Rectal smooth muscle tissue (tissue), 1 donor: ENCODE results near the gene ATP13A5.

Experiments used
- H3K27ac ChIP-seq: one replicate; pipeline ENCODE4 v1.7.0; 2013; ENCODE audit warnings: low read depth, low read length, inconsistent platforms
- H3K27me3 ChIP-seq: one replicate; pipeline ENCODE4 v1.7.0; 2013; ENCODE audit warnings: low read length; ENCODE audit not compliant: control insufficient read depth, insufficient read depth
- H3K36me3 ChIP-seq: one replicate; pipeline ENCODE4 v1.7.0; 2013; ENCODE audit warnings: low read length; ENCODE audit not compliant: control insufficient read depth, insufficient read depth
- H3K4me1 ChIP-seq: one replicate; pipeline ENCODE4 v1.7.0; 2013; ENCODE audit warnings: low read length; ENCODE audit not compliant: control insufficient read depth, insufficient read depth
- H3K4me3 ChIP-seq: one replicate; pipeline ENCODE4 v1.7.0; 2013; ENCODE audit warnings: low read length
- H3K9ac ChIP-seq: one replicate; pipeline ENCODE4 v1.7.0; 2013; ENCODE audit warnings: low read length

ATP13A5 gene

GRCh38 chr3:193295985-193296384, 82.6 kb downstream of the ATP13A5 start:
- Histone ChIP-seq H3K4me3 (no peak overlapping the region), H3K9ac (no peak overlapping the region), H3K4me1 (no peaks in the 10 kb centered on the region), H3K36me3 (no peaks in the 10 kb centered on the region), H3K27ac (no peak overlapping the region), H3K27me3 (no peaks in the 10 kb centered on the region)

DNA sequence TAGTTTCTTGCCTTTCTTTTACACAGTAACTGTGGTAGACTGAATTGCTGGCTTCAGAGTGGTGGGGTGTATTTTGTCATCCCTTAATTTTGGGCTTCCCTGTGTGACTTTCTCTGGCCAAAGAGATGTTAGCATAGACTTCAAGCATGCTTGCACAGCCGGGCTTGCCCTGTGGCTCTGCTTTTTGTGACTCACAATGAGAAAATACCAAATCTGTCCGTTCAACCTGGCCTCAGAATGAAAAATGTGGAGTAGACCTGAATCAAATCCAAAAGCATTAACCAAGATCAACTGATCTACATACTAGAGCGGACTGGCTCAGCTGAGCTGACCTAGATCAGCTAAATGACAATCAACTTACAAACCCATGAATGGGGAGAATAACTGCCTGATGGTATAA, 86.2 kb downstream of the ATP13A5 start:
- H3K4me1 ChIP-seq: no peaks in the 10 kb centered on the region
- no peak overlapping the region for H3K4me3 ChIP-seq
- no peak overlapping the region for H3K9ac ChIP-seq
- H3K27ac ChIP-seq: no peak overlapping the region
- H3K27me3 ChIP-seq: no peaks in the 10 kb centered on the region
- H3K36me3 ChIP-seq: no peaks in the 10 kb centered on the region

GRCh38 chr3:193271101-193271840, 107.3 kb downstream of the ATP13A5 start:
- Histone ChIP-seq H3K4me1 (no peaks in the 10 kb centered on the region), H3K27me3 (no peaks in the 10 kb centered on the region), H3K4me3 (no peak overlapping the region), H3K9ac (no peak overlapping the region), H3K27ac (no peak overlapping the region), H3K36me3 (no peaks in the 10 kb centered on the region)

GRCh38 chr3:193270451-193270850, 108.1 kb downstream of the ATP13A5 start:
- H3K4me3 ChIP-seq: no peak overlapping the region
- no peaks in the 10 kb centered on the region for H3K4me1 ChIP-seq
- H3K9ac ChIP-seq: no peak overlapping the region
- no peaks in the 10 kb centered on the region for H3K36me3 ChIP-seq
- no peaks in the 10 kb centered on the region for H3K27me3 ChIP-seq
- no peak overlapping the region for H3K27ac ChIP-seq

DNA sequence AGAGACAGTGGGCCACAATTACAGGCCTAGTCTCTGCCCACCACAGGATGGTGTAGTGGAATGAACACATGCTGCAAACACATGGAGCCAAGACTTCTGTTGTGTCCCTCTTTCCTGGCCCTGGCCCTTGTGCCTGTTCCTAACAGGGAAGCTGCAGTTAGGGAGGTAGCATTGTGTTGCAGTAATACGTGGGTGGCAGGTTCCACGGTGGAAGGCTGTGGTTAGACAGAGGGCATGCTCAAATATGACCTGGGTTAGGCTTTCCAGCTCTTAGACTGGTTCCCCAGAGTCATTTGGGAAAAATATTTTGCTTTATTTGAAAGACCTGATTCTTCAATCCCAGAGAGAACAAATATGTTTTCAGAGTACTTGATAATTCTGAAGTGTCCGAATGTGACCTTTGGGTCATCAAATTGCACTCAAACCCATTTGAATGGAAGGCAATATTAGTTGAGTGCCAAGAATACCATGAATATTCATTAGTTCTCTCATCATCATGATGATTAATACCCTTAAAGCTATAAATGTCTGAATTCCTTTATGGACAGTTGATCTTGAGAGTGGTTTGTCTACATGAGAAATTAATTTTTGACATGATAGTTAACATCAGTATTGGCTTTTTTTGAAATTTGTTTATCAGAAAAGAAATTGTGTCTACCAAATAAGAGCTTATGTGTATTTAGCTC, 109.1 kb downstream of the ATP13A5 start:
- no peaks in the 10 kb centered on the region for H3K4me1 ChIP-seq
- H3K27me3 ChIP-seq: no peaks in the 10 kb centered on the region
- no peaks in the 10 kb centered on the region for H3K36me3 ChIP-seq
- no peak overlapping the region for H3K4me3 ChIP-seq
- no peak overlapping the region for H3K9ac ChIP-seq
- no peak overlapping the region for H3K27ac ChIP-seq

DNA sequence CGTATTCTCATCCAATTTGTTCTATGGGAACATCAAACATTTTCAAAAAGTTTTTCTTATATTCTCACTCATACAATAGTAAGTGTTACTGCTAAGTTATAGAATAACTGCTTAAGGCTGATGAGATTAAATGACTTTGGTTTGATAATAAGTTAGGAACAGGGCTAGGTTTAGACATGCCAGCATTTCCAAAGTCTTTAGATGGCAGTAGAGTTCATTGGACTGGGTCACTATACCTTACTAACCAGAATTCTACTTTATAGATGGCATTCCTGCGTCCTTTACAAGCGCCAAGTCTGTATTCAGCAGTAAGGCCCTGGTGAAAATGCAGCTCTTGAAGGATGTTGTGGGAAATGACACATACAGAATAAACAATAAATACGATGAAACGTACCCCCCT, 115.8 kb downstream of the ATP13A5 start:
- H3K9ac ChIP-seq: no peak overlapping the region
- H3K27ac ChIP-seq: no peak overlapping the region
- no peaks in the 10 kb centered on the region for H3K36me3 ChIP-seq
- no peaks in the 10 kb centered on the region for H3K27me3 ChIP-seq
- no peaks in the 10 kb centered on the region for H3K4me1 ChIP-seq
- no peak overlapping the region for H3K4me3 ChIP-seq

GRCh38 chr3:193261970-193262369, 116.6 kb downstream of the ATP13A5 start:
- Histone ChIP-seq H3K4me3 (no peak overlapping the region), H3K36me3 (no peaks in the 10 kb centered on the region), H3K4me1 (no peaks in the 10 kb centered on the region), H3K27me3 (no peaks in the 10 kb centered on the region), H3K27ac (no peak overlapping the region), H3K9ac (no peak overlapping the region)

- no peaks in the 10 kb centered on the region for H3K4me1 ChIP-seq
- H3K9ac ChIP-seq: no peak overlapping the region
- no peaks in the 10 kb centered on the region for H3K36me3 ChIP-seq
- H3K4me3 ChIP-seq: no peak overlapping the region
- no peak overlapping the region for H3K27ac ChIP-seq
- no peaks in the 10 kb centered on the region for H3K27me3 ChIP-seq
Observed at GRCh38 chr3:193253986-193254660, 124.4 kb downstream of the ATP13A5 start.

- Histone ChIP-seq H3K27ac (no peak overlapping the region), H3K4me3 (no peak overlapping the region), H3K27me3 (no peaks in the 10 kb centered on the region), H3K4me1 (no peaks in the 10 kb centered on the region), H3K36me3 (no peaks in the 10 kb centered on the region), H3K9ac (no peak overlapping the region)
Observed at GRCh38 chr3:193250492-193250891, 128.1 kb downstream of the ATP13A5 start.

DNA sequence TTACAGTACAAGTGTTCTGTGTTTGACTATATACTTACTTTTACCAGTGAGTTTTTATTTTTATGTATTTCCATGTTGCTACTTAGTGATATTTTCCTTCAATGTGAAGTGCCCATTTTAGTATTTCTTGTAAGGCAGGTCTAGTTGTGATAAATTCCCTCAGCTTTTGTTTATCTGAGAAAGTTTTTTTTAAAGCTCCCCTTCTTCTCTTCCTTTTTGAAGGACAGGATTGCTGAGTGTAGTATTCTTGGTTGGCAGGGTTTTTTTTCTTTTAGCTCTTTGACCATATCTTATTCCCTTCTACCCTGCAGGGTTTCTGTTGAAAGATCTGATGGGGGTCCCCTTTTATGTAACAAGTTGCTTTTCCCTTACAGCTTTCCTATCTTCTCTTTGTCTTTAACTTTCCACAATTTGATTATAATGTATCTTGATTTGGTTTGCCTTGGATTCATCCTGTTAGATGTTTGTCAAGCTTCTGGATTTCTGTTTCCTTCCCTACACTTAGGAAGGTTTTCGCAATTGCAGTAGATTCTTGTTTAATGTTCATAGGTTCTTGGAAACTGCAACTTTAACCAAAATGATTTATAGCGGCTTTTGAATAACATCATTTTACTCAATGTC, 129.6 kb downstream of the ATP13A5 start:
- Histone ChIP-seq H3K36me3 (no peaks in the 10 kb centered on the region), H3K9ac (no peak overlapping the region), H3K4me1 (no peaks in the 10 kb centered on the region), H3K27me3 (no peaks in the 10 kb centered on the region), H3K27ac (no peak overlapping the region), H3K4me3 (no peak overlapping the region)

DNA sequence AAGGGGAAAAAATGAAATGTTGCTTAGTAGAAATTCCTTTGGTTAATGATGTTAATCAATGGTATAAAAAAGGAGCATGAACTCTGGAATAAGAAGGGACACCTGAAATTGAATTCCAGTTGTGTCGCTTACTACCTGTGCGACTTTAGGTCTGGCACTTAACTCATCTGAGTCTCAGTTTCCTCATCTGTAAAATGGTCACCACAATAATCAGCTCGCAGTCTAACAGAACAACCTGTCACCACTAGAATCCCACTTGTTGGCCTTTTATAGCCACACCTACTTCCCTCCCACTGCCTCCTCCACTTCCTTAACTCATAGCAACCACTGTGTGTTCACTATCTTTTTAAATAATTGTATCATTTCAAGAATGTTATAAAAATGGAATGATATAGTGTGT, 135.0 kb downstream of the ATP13A5 start:
- Histone ChIP-seq H3K9ac (no peak overlapping the region), H3K4me3 (no peak overlapping the region), H3K4me1 (no peaks in the 10 kb centered on the region), H3K36me3 (no peaks in the 10 kb centered on the region), H3K27me3 (no peaks in the 10 kb centered on the region), H3K27ac (no peak overlapping the region)

DNA sequence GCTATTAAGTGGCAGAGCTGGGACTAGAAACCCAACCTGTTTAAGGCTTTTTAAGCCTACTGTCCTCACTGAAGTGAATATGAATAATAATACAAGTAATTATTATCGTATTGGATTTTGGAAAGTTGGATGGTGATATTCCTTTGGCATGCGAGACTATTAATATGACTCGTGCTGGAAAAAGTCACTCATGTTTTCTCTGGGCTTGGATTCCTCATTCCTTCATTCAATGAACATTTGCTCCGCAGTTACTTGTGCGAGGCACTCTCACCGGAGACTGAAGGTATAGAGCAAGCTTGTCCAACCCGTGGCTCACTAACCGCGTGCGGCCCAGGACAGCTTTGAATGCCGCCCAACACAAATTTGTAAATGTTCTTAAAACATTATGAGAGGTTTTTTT, 136.8 kb downstream of the ATP13A5 start:
- Histone ChIP-seq H3K9ac (no peak overlapping the region), H3K27ac (no peak overlapping the region), H3K4me1 (no peaks in the 10 kb centered on the region), H3K36me3 (no peaks in the 10 kb centered on the region), H3K27me3 (no peaks in the 10 kb centered on the region), H3K4me3 (peak overlapping the region; percentile 48)
